ENCODE data around the gene CLCN2.
A peak's percentile ranks its signal among the peaks of the same experiment; 100 is the strongest.

Gene CLCN2

GRCh38 chr3:184322731-184323487, 38.5 kb downstream of the CLCN2 start:
- Histone ChIP-seq H3K9ac (ENCODE audit: low read length) (no peak overlapping the region), H3K36me3 (ENCODE audit: control insufficient read depth, insufficient read depth, low read length) (peaks cover 60% of the 10 kb centered on the region), H3K27me3 (ENCODE audit: control insufficient read depth, insufficient read depth, low read length) (no peaks in the 10 kb centered on the region), H3K4me1 (ENCODE audit: control insufficient read depth, insufficient read depth, low read length) (peaks cover 22% of the 10 kb centered on the region), H3K9me3 (ENCODE audit: control insufficient read depth, low read length) (no peaks in the 10 kb centered on the region), H3K4me3 (ENCODE audit: low read length) (no peak overlapping the region)

GRCh38 chr3:184321666-184322065, 39.7 kb downstream of the CLCN2 start:
- peaks cover 49% of the 10 kb centered on the region for H3K36me3 ChIP-seq (ENCODE audit: control insufficient read depth, insufficient read depth, low read length)
- H3K4me3 ChIP-seq (ENCODE audit: low read length), result no peak overlapping the region
- H3K9me3 ChIP-seq (ENCODE audit: control insufficient read depth, low read length), result no peaks in the 10 kb centered on the region
- H3K27me3 ChIP-seq (ENCODE audit: control insufficient read depth, insufficient read depth, low read length), result no peaks in the 10 kb centered on the region
- H3K4me1 ChIP-seq (ENCODE audit: control insufficient read depth, insufficient read depth, low read length), result peaks cover 31% of the 10 kb centered on the region
- no peak overlapping the region for H3K9ac ChIP-seq (ENCODE audit: low read length)

DNA sequence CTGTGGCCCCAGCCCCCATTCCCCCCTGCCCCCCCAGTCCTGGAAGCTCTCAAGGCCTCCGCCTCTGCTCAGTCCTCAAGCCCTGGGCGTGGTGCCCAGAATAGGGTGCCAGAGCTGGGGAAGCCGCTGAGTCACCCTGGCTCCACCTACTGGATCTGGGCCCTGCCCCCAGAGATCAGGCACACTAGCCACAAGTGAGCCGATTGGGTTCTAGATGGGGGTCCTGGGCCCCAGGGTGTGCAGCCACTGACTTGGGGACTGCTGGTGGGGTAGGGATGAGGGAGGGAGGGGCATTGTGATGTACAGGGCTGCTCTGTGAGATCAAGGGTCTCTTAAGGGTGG, 41.3 kb downstream of the CLCN2 start:
- Histone ChIP-seq H3K27me3 (ENCODE audit: control insufficient read depth, insufficient read depth, low read length) (no peaks in the 10 kb centered on the region), H3K9ac (ENCODE audit: low read length) (peak overlapping the region; percentile 54), H3K36me3 (ENCODE audit: control insufficient read depth, insufficient read depth, low read length) (peaks cover 37% of the 10 kb centered on the region), H3K4me3 (ENCODE audit: low read length) (no peak overlapping the region), H3K9me3 (ENCODE audit: control insufficient read depth, low read length) (no peaks in the 10 kb centered on the region), H3K4me1 (ENCODE audit: control insufficient read depth, insufficient read depth, low read length) (peaks cover 31% of the 10 kb centered on the region)

DNA sequence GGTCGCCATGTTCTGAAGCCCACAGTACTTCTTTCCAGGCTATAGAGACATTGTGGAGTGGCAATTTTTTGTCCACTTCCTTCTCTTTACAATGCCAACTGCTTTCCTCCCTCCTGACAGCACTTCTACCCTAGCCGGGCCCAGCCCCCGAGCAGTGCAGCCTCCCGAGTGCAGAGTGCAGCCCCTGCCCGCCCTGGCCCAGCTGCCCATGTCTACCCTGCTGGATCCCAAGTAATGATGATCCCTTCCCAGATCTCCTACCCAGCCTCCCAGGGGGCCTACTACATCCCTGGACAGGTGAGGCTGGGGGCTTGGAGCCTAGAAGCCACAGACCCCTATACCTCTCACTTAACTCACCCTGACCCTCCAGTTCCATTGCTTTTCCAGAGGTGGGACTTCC, 44.2 kb downstream of the CLCN2 start:
- H3K9ac ChIP-seq (ENCODE audit: low read length), result no peak overlapping the region
- H3K4me3 ChIP-seq (ENCODE audit: low read length), result no peak overlapping the region
- peaks cover 20% of the 10 kb centered on the region for H3K36me3 ChIP-seq (ENCODE audit: control insufficient read depth, insufficient read depth, low read length)
- peaks cover 31% of the 10 kb centered on the region for H3K4me1 ChIP-seq (ENCODE audit: control insufficient read depth, insufficient read depth, low read length)
- no peaks in the 10 kb centered on the region for H3K9me3 ChIP-seq (ENCODE audit: control insufficient read depth, low read length)
- no peaks in the 10 kb centered on the region for H3K27me3 ChIP-seq (ENCODE audit: control insufficient read depth, insufficient read depth, low read length)

DNA sequence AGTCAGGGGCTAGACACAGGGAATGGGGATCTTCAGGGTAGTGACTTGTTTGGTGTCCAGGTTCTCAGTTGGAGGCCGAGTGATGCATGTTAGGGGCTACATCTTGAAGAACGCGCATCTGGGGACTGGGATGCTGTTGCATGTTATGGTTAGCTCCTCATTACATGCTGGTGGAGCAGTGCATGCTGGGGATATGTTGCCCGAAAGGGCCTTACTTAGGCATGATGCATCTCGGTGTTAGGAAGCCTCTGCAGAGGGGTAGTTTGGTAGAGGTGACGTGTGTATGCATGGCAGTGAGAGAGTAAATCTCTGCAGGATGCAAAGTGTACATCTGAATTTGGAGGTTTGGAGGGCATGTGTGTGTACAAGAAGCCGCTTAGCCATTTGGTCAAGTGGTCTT, 44.6 kb downstream of the CLCN2 start:
- peak overlapping the region; percentile 98 for H3K9ac ChIP-seq (ENCODE audit: low read length)
- no peaks in the 10 kb centered on the region for H3K27me3 ChIP-seq (ENCODE audit: control insufficient read depth, insufficient read depth, low read length)
- peaks cover 16% of the 10 kb centered on the region for H3K36me3 ChIP-seq (ENCODE audit: control insufficient read depth, insufficient read depth, low read length)
- H3K4me1 ChIP-seq (ENCODE audit: control insufficient read depth, insufficient read depth, low read length), result peaks cover 31% of the 10 kb centered on the region
- no peaks in the 10 kb centered on the region for H3K9me3 ChIP-seq (ENCODE audit: control insufficient read depth, low read length)
- peak overlapping the region; percentile 6 for H3K4me3 ChIP-seq (ENCODE audit: low read length)

DNA sequence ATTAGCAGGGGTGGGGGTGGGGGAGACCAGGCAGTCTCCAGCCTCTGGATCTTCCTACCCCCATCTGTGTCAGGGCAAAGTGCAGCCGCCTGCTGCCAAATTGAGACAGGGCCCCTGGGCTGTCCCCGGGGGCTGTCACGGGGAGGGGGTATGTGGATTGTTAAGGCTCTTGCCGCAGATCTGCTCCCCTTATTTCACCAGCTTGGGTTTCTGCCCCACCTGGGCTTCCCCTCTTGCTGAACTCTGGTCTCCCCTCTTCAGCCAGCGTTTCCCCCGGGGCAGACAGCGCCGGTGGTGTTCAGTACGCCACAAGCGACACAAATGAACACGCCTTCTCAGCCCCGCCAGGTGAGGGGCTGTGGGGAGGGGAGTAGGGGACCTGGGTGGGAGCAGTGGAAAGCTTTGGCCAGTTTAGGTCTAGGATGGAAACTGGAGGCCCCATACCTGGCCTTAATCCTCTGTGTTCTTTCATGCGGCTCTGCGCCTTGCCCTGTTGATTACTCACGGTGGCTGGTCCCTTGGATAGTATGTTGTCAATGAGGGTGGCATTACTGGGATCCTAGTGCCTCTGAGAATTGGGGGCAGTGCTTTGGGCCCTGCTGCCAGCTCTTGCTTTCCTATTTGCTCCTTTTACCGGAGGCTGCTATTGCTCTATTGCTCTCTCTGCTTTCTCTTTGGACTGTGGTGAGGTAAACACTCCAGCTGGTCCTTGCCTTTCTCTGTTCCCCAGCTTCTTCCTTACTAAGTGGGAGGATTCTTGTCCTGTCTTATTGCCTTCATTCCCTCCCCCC, 45.3 kb downstream of the CLCN2 start:
- peaks cover 31% of the 10 kb centered on the region for H3K4me1 ChIP-seq (ENCODE audit: control insufficient read depth, insufficient read depth, low read length)

DNA sequence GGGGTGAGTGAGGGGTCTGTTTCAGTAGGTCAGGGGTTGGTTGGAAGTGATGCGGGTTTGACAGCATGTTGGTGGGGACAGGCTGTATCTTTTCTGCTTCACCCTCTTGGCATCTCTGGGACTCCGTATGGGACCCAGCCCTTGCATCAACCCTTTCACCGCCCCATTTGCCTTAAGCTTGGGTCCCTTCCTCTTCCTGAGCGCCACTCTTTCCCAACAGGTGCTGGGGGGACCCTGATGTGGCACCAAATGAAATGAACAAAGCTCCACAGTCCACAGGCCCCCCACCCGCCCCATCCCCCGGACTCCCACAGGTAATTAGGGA, 45.9 kb downstream of the CLCN2 start:
- no peaks in the 10 kb centered on the region for H3K27me3 ChIP-seq (ENCODE audit: control insufficient read depth, insufficient read depth, low read length)
- peaks cover 27% of the 10 kb centered on the region for H3K4me1 ChIP-seq (ENCODE audit: control insufficient read depth, insufficient read depth, low read length)
- peak overlapping the region; percentile 98 for H3K9ac ChIP-seq (ENCODE audit: low read length)
- no peaks in the 10 kb centered on the region for H3K9me3 ChIP-seq (ENCODE audit: control insufficient read depth, low read length)
- peak overlapping the region; percentile 88 for H3K4me3 ChIP-seq (ENCODE audit: low read length)
- peaks cover 4% of the 10 kb centered on the region for H3K36me3 ChIP-seq (ENCODE audit: control insufficient read depth, insufficient read depth, low read length)

More for the DNA sequence above, 45.3 kb downstream of the CLCN2 start:
- H3K9me3 ChIP-seq (ENCODE audit: control insufficient read depth, low read length), result no peaks in the 10 kb centered on the region
- H3K27me3 ChIP-seq (ENCODE audit: control insufficient read depth, insufficient read depth, low read length), result no peaks in the 10 kb centered on the region
- H3K36me3 ChIP-seq (ENCODE audit: control insufficient read depth, insufficient read depth, low read length), result peaks cover 10% of the 10 kb centered on the region
- H3K9ac ChIP-seq (ENCODE audit: low read length), result peak overlapping the region; percentile 98
- peak overlapping the region; percentile 88 for H3K4me3 ChIP-seq (ENCODE audit: low read length)

DNA sequence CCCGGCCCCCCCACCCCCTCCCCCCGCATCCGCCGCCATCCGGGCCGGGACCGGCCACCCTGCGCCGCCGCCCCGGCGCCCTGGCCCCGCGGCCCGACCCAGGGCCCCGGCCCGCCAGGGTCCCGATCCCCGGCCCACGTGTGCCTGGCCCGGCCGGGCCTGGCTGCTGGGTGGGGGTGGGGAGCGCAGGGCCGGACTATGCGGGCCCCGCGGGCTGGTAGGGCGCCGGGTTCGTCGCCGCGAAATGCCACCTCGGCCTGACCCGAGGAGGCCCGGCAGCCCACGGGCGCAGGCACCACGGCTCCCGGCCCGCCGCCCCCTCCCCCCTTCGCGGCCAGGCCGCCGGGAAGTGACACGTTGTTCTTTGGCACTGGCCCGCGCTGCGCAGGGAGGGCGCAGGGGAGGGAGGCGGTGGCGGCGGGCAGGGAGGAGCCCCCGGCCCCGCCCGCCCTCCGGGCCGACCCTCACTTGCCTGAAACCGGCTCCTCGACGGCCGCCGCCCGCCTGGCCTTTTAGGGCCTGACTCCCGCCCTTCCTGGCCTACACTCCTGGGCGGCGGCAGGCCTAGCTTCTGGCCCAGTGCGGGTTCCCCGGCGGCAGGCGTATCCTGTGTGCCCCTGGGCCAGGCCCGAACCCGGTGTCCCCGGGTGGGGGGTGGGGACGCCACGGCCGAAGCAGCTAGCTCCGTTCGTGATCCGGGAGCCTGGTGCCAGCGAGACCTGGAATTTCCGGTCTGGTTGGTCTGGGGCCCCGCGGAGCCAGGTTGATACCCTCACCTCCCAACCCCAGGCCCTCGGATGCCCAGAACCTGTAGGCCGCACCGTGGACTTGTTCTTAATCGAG, 46.5 kb downstream of the CLCN2 start:
- H3K4me3 ChIP-seq (ENCODE audit: low read length), result peak overlapping the region; percentile 88
- H3K36me3 ChIP-seq (ENCODE audit: control insufficient read depth, insufficient read depth, low read length), result no peaks in the 10 kb centered on the region
- H3K9me3 ChIP-seq (ENCODE audit: control insufficient read depth, low read length), result no peaks in the 10 kb centered on the region
- peak overlapping the region; percentile 98 for H3K9ac ChIP-seq (ENCODE audit: low read length)
- H3K27me3 ChIP-seq (ENCODE audit: control insufficient read depth, insufficient read depth, low read length), result no peaks in the 10 kb centered on the region
- peaks cover 22% of the 10 kb centered on the region for H3K4me1 ChIP-seq (ENCODE audit: control insufficient read depth, insufficient read depth, low read length)

DNA sequence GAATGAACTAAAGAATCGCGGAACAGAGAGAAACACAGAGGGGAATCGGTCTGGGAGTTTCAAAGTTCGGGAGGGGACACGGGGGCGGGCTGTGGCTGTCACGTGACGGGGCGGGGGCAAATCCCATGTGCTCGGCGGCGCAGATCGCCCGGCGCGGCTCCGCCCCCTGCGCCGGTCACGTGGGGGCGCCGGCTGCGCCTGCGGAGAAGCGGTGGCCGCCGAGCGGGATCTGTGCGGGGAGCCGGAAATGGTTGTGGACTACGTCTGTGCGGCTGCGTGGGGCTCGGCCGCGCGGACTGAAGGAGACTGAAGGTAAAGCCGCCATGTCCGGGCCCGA, 47.1 kb downstream of the CLCN2 start, which contains the start of gene EIF4G1:
Gene EIF4G1 (plus strand): TSS at position 244 of the 337 bp plus-strand sequence. CDS start 1,191 bp downstream, outside the sequence.
- Histone ChIP-seq H3K36me3 (ENCODE audit: control insufficient read depth, insufficient read depth, low read length) (no peaks in the 10 kb centered on the region), H3K9ac (ENCODE audit: low read length) (peak within 1 kb of the TSS; percentile 98)

DNA sequence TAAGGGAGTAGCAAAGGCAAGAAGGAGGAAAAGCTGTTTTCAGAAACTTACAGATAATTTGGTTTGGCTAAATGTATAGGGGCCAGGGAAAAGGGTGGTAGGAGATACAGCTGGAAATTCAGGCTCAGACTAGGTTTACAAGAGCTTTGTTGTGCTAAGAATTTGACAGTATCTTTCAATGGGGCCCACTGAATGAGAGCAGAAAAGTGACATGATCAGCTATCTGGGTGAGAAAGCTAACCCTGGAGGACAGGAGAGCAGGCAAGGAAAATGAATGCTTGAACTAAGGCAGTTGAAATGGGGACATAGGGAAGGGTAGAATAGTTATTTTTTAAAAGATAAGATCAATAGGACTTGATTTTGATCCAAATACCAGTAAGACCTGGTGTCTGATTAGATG, 49.8 kb downstream of the CLCN2 start:
- no peaks in the 10 kb centered on the region for H3K4me1 ChIP-seq (ENCODE audit: control insufficient read depth, insufficient read depth, low read length)
- no peak overlapping the region for H3K9ac ChIP-seq (ENCODE audit: low read length)
- H3K27me3 ChIP-seq (ENCODE audit: control insufficient read depth, insufficient read depth, low read length), result no peaks in the 10 kb centered on the region

More for the DNA sequence above, 47.1 kb downstream of the CLCN2 start, which contains the start of gene EIF4G1:
- H3K4me1 ChIP-seq (ENCODE audit: control insufficient read depth, insufficient read depth, low read length), result peaks cover 16% of the 10 kb centered on the region
- no peaks in the 10 kb centered on the region for H3K27me3 ChIP-seq (ENCODE audit: control insufficient read depth, insufficient read depth, low read length)
- H3K9me3 ChIP-seq (ENCODE audit: control insufficient read depth, low read length), result no peaks in the 10 kb centered on the region
- H3K4me3 ChIP-seq (ENCODE audit: low read length), result peak within 1 kb of the TSS; percentile 88

DNA sequence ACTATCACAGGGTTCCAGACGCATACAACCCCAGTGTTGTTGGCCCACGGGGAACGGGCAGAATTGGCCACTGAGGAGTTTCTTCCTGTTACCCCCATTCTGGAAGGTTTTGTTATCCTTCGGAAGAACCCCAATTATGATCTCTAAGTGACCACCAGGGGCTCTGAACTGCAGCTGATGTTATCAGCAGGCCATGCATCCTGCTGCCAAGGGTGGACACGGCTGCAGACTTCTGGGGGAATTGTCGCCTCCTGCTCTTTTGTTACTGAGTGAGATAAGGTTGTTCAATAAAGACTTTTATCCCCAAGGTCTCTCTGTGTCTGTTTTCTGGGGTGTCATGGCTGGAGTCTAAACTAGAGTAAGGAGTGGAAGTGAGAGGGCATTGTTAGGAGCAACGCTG, 52.7 kb downstream of the CLCN2 start:
- no peaks in the 10 kb centered on the region for H3K4me1 ChIP-seq (ENCODE audit: control insufficient read depth, insufficient read depth, low read length)
- no peak overlapping the region for H3K4me3 ChIP-seq (ENCODE audit: low read length)
- H3K9ac ChIP-seq (ENCODE audit: low read length), result no peak overlapping the region
- H3K36me3 ChIP-seq (ENCODE audit: control insufficient read depth, insufficient read depth, low read length), result peaks cover 19% of the 10 kb centered on the region
- H3K9me3 ChIP-seq (ENCODE audit: control insufficient read depth, low read length), result no peaks in the 10 kb centered on the region
- no peaks in the 10 kb centered on the region for H3K27me3 ChIP-seq (ENCODE audit: control insufficient read depth, insufficient read depth, low read length)

More for the DNA sequence above, 49.8 kb downstream of the CLCN2 start:
- no peak overlapping the region for H3K4me3 ChIP-seq (ENCODE audit: low read length)
- H3K36me3 ChIP-seq (ENCODE audit: control insufficient read depth, insufficient read depth, low read length), result peaks cover 15% of the 10 kb centered on the region
- no peaks in the 10 kb centered on the region for H3K9me3 ChIP-seq (ENCODE audit: control insufficient read depth, low read length)

GRCh38 chr3:184307915-184308314, 53.5 kb downstream of the CLCN2 start:
- no peaks in the 10 kb centered on the region for H3K4me1 ChIP-seq (ENCODE audit: control insufficient read depth, insufficient read depth, low read length)
- no peaks in the 10 kb centered on the region for H3K27me3 ChIP-seq (ENCODE audit: control insufficient read depth, insufficient read depth, low read length)
- no peak overlapping the region for H3K9ac ChIP-seq (ENCODE audit: low read length)
- no peak overlapping the region for H3K4me3 ChIP-seq (ENCODE audit: low read length)
- H3K9me3 ChIP-seq (ENCODE audit: control insufficient read depth, low read length), result no peaks in the 10 kb centered on the region
- peaks cover 21% of the 10 kb centered on the region for H3K36me3 ChIP-seq (ENCODE audit: control insufficient read depth, insufficient read depth, low read length)

Measured in mucosa of stomach (tissue), 1 donor.